ENCODE results near the gene WDR93. TPM values are rescaled to one million over a fixed set of nuclear protein-coding genes. Genes with fewer than 3 reads are reported as not detected.
"Not testable (repeated sequence)": the region's sequence is repeated elsewhere in the genome, so short reads cannot be mapped to it uniquely, and the experiment has no call there.

The WDR93 gene
- total RNA-seq, 1 donor from 2014 or later: 1.7 TPM

GRCh38 chr15:89769366-89769765 lies 78.8 kb downstream of the WDR93 start:
- no peak for DNase-seq (ENCODE audit: low spot score)

DNA sequence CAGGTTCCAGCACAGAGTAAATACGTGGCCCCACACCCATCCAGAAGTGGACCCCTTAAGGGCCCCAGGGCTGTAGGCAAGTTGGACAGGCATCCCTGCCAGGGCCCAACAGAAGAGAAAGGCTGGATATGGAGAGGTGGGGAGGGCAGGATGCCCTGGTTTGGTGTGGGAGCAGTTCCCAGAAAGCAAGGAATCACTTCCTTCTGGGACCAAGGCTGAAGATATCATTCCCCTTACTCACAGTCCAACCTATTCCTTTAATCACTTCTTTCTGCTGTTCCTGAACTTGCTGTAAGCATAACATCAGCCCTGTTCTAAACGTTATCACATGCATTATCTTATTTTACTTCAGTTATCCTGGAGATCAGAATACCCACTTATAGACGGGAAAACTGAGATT lies 79.4 kb downstream of the WDR93 start:
- DNase-seq (ENCODE audit: low spot score): no peak

DNA sequence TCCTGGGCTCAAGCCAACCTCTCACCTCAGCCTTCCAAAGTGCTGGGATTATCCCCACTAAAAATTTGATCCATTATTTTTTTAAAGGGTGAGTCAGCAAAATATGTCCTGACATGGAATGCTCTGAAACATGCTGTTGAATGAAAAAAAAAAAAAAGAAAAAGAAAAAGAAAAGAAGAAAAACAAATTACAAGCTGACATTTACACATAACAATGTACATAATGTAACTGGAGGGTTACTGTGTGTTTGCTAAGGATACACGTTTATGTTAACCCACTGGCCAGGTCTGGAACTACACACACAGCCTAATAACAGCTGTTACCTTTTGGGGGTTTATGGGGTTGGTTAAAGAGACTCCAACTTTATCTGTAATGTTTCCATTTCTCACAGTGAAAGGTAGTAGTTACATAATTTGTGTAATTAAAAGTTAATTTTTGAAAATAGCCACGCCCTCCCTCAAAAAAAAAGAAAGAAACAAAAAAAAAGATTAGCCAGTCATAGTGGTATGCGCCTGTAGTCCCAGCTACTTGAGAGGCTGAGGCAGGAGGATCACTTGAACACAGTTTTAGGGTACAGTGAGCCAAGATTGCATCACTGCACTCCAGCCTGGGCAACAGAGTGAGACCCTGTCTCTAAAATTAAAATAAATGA lies 82.4 kb downstream of the WDR93 start:
- no peak for DNase-seq (ENCODE audit: low spot score)

- DNase-seq (ENCODE audit: low spot score): no peak
Measured at GRCh38 chr15:89774492-89774891, 83.9 kb downstream of the WDR93 start.

DNA sequence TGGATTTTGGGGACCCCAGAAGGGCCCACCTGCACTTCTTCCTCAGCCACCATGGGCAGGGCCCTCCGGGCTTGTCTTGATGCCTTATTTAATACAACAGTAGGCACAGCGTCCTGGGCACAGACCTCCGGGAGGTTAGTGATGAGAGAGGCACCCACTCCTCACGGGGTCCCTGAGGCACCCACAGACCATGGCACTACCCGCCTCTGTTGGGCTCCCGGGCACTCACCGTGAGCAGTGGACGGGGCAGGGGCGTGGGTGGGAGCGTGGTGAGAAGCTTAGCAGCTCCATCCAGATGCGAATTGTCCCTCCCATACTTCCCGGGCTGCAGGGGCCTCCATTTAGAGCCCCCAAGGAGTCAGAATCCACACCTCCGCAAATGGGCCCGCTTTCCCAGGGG lies 85.2 kb downstream of the WDR93 start:
- DNase-seq (ENCODE audit: low spot score): no peak

DNA sequence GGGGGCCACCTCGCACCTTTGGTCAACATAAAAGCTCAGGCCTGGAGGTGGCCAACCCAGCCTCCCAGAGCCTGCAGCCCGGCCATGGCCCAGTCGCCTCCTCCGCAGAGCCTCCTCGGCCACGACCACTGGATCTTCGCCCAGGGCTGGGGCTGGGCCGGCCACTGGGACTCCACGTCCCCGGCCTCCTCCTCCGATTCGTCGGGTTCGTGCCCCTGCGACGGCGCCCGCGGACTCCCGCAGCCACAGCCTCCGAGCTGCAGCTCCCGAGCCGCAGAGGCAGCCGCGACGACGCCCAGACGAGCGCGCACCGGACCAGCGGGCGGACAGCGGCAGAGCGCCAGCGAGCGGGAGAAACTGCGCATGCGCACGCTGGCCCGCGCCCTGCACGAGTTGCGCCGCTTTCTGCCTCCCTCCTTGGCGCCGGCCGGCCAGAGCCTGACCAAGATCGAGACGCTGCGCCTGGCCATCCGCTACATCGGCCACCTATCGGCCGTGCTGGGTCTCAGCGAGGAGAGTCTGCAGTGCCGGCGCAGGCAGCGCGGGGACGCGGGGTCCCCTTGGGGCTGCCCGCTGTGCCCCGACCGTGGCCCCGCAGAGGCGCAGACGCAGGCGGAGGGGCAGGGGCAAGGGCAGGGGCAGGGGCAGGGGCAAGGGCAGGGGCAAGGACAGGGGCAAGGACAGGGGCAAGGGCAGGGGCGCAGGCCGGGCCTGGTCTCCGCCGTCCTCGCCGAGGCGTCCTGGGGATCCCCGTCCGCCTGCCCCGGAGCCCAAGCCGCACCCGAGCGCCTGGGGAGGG lies 85.9 kb downstream of the WDR93 start, which contains the start of gene MESP2:
MESP2 (plus strand) TSS at position 59 of the 799 bp plus-strand sequence; CDS start at position 85, 26 bp downstream.
- peak; percentile 85 for DNase-seq (ENCODE audit: low spot score)

DNA sequence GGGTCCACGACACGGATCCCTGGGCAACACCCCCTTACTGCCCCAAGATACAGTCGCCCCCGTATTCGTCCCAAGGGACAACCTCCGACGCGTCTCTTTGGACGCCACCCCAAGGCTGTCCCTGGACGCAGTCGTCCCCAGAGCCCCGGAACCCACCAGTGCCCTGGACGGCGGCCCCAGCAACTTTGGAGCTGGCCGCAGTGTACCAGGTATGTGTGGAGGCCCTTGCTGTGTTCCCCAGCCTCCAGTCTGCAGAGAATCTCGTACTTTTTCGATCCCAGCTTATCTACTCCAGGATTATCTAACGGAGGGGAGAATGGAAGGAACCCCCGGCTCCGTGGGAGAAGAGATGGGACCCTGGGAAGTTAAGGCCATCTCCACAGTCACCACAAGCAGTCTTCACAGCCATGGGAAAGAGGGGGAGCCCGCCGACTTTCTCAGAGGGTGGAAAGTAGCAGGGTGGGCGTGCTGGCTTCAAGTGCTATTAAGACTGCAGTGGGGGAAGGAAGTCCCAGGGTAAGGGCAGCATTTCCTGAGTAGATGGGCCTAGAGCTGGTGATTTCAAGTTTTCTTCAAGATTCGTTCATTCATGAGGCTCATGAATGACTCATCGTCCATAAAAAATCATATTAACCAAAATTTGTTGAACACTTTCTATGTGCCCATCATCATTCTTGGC lies 86.6 kb downstream of the WDR93 start:
- no peak for DNase-seq (ENCODE audit: low spot score)

DNA sequence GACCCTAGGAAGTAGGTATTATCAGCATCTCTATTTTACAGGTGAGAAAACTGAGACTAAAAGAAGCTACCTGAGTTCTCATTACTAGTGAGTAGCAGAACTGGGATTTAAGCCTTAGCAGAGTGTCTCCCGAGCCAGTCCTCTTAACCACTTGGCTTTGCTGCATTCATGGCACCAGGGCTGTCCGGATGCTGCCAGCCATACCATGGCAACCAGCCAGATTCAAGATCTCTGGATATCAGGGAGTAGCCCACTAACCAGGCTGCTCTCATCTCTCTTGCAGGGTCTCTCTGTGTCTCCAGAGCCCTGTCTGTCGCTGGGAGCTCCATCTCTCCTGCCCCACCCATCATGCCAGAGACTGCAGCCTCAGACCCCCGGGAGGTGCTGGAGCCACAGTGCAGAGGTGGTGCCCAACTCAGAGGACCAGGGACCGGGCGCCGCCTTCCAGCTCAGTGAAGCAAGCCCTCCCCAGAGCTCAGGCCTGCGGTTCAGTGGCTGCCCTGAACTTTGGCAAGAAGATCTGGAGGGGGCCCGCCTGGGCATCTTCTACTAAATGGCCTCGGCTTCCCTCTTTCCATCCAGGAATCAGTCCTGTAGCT lies 87.3 kb downstream of the WDR93 start:
- DNase-seq (ENCODE audit: low spot score): no peak

DNA sequence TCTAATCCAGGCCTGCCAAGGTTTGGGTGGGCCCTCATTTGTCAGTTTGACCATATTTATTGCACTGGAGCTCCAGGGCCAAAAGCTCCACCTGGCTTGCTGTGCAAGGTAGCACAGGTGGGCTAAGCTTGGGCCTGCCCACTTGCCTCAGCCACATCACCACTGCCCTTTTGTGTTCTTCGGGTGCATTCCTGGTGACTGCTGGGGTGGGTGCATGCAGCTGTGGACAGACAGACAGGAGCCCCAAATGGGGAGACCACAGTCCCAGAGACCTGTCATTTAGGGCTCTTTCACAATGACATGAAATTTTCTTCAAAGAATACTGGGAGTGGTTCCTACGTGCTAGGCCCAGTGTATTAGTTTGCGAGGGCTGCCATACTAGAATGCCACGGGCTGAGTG lies 88.2 kb downstream of the WDR93 start:
- DNase-seq (ENCODE audit: low spot score): no peak

DNA sequence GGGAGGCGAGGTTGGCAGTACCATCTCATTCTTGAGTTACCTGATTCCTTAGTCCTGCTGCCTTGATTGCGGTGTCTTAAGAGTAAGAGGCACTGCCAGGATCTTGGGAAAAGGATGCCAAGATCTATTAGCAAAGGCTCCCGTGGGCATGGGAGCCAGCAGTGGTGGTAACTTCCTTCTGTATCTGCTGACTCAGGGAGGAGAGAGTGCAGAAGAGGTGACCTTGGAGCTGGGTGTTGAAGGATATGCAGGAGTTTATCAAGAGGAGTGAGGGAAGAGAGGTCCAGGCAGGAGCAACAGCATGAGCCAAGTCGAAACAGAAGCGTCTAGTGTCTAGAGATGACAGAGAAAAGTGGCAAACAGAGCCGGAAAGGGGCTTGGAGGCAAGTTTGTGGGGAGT lies 90.0 kb downstream of the WDR93 start:
- no peak for DNase-seq (ENCODE audit: low spot score)

GRCh38 chr15:89781055-89781454 lies 90.4 kb downstream of the WDR93 start:
- DNase-seq (ENCODE audit: low spot score): no peak

GRCh38 chr15:89781891-89782618 lies 91.4 kb downstream of the WDR93 start:
- peak; percentile 62 for DNase-seq (ENCODE audit: low spot score)

GRCh38 chr15:89782619-89782950 lies 92.0 kb downstream of the WDR93 start:
- DNase-seq (ENCODE audit: low spot score): not testable (repeated sequence)

- DNase-seq (ENCODE audit: low spot score): peak; percentile 96
Measured at GRCh38 chr15:89783111-89783860, 92.7 kb downstream of the WDR93 start.

GRCh38 chr15:89783861-89784685 lies 93.5 kb downstream of the WDR93 start:
- no peak for DNase-seq (ENCODE audit: low spot score)

- no peak for DNase-seq (ENCODE audit: low spot score)
Measured at GRCh38 chr15:89784686-89784960, 94.0 kb downstream of the WDR93 start.

DNA sequence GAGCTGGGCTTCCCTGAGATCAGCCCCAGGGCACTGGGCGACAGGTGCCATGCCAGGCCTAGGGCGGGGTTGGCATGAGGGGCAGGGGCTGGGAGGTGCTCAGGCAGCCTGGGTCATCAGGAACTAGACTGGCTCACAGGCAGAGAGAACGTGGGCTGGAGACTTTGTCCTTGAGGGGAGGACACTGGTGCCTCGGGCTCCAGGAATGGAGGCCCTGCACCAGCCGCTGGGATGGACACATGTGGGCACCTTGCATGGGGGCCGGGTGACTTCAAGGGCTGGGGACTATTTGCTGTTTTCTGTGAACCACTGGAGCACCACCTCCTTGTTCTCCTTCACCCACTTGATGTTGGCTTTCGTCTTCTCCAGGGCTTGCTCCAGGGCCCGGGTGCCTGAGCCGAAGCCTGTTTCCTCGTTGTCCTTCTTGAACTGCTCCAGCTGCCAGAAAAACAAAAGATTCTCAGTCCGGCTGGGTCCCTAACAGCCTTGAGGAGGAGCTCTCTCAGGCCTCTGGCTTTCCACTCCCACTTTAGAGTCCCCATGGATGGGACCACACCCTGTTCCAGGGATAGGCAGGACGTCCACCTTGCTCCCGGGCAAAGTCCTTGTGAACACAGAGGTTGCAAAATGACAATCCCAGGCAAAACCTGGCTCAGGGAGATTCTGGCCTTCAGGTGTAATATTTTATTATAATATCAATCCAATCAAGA lies 94.6 kb downstream of the WDR93 start:
- no peak for DNase-seq (ENCODE audit: low spot score)

DNA sequence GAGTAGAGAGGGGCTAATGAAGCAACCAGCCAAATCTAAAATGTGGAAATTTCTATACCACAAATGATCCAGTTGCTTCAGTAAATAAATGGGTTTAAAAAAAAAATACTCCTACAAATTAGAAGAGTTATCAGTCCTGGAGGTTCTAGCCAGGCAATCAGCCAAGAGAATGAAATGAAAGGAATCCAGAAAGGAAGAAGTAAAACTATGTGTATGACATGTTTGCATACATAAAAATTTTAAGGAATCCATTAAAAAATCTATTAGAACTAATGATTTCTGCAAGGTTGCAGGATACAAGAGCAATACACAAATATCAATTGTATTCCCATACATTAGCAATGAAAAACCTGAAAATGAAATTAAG lies 95.1 kb downstream of the WDR93 start:
- DNase-seq (ENCODE audit: low spot score): peak; percentile 49

GRCh38 chr15:89787944-89788343 lies 97.3 kb downstream of the WDR93 start:
- DNase-seq (ENCODE audit: low spot score): no peak

DNA sequence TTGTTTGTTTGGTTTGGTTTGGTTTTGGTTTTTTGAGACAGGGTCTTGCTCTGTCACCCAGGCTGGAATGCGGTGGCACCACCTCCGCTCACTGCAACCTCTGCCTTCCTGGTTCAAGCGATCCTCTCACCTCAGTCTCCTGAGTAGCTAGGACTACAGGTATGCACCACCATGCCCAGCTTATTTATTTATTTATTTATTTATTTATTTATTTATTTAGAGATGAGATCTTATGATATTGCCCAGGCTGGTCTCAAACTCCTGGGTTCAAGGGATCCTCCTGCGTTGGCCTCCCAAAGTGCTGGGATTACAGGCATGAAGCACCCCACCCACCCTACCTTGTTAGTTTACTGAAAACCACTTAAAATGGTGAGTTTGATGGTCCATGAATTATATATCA lies 98.0 kb downstream of the WDR93 start:
- DNase-seq (ENCODE audit: low spot score): not testable (repeated sequence)

All from umbilical cord (tissue), 2 donors.